Activated CD4-positive, alpha-beta T cell treated with anti-CD3 and anti-CD28 coated beads for 36 hours (primary cell): Measurements from ENCODE around the gene REEP1. TPM values are rescaled to one million over a fixed set of nuclear protein-coding genes. Genes with fewer than 3 reads are reported as not detected.

ENCODE experiments used
- ATAC-seq: fragments of 200-7000 bp; cut with Tn5 transposase; one replicate; pipeline ENCODE4 v1.10.0; 2021; ENCODE audit warnings: mild to moderate bottlenecking, moderate library complexity
- CTCF ChIA-PET: fragments of 350-600 bp; sonication (Branson Sonifier 250); formaldehyde crosslinking; loops from one replicate; lab custom pipeline; 2021; ENCODE audit warnings: antibody characterized with exemption; lab: Charles Lee
- POLR2A ChIA-PET: fragments of 350-600 bp; sonication (Branson Sonifier 250); formaldehyde crosslinking; loops from one replicate; lab custom pipeline; 2021; ENCODE audit warnings: antibody characterized with exemption, inconsistent platforms; lab: Charles Lee
- DNase-seq: peaks from one replicate; pipeline ENCODE4 v3.0.0-alpha.2; 2020
- H3K27ac Mint-ChIP-seq: one replicate; pipeline ENCODE4 v1.8.0; 2021; ENCODE audit warnings: mixed read lengths
- H3K27me3 Mint-ChIP-seq: one replicate; pipeline ENCODE4 v1.8.0; 2021; ENCODE audit warnings: mixed read lengths
- H3K36me3 Mint-ChIP-seq: one replicate; pipeline ENCODE4 v1.8.0; 2021; ENCODE audit warnings: low read depth, mixed read lengths
- H3K4me1 Mint-ChIP-seq: one replicate; pipeline ENCODE4 v1.8.0; 2021; ENCODE audit warnings: mixed read lengths
- H3K4me3 Mint-ChIP-seq: one replicate; pipeline ENCODE4 v1.8.0; 2021; ENCODE audit warnings: mild to moderate bottlenecking, moderate library complexity, mixed read lengths
- H3K9me3 Mint-ChIP-seq: one replicate; pipeline ENCODE4 v1.8.0; 2021; ENCODE audit warnings: low read depth, mixed read lengths
- intact Hi-C, 2 experiments: fragments of 100-400 bp; cut with DNase I in 1 of 2; cut with micrococcal nuclease in 1 of 2; formaldehyde crosslinking; loops; one replicate each; pipeline versions ENCODE4 v1.14.2 to v1.15.1; 2022 to 2024; cut with DNase I, micrococcal nuclease
- total RNA-seq, 2 experiments: library from RNA; stranded (reverse); gene quantifications; one replicate each; pipeline ENCODE4 v1.2.3, GENCODE V29; 2021

REEP1 gene
- total RNA-seq, 2 experiments from 2014 or later = 0.19 to 0.30 TPM

DNA sequence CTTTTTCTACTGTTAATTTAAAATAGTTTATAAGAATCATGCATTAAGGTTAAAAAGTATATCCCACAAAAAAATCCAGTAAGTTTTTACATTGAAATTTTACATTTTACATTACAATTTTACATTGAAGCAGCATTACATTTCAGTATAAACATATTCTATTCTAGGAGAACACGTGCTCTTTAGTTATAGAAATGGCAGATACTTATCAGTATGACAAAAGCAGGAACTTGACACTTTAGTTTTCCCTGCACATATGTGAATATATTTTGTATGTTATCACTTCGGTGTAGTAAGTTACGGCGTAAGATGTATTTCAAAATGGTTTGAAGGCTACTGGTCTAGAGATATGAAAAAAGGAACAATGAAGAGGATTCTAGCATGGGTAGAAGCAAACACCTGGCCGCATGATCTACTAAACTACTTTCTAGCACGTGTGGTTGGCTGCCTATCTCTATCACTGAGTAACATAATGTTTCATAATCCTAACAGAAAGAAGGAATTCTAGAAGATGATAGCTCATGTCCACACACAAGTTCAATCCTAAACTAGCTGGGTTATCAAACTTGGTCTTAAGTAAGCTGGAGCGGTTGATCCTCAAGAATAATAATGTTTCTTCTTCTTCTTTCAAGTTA, 147.5 kb downstream of the REEP1 start:
- H3K4me1 Mint-ChIP-seq = peaks cover 84% of the 10 kb centered on the region
- no peaks in the 10 kb centered on the region for H3K27me3 Mint-ChIP-seq
- H3K4me3 Mint-ChIP-seq = no peak overlapping the region
- no peak for DNase-seq
- ChIA-PET CTCF (interaction anchor here (0.7 kb wide), 1 partner anchor 220 kb away, joined by 4 read pairs; no protein-coding TSS in a partner anchor), POLR2A (interaction anchor here (0.5 kb wide), 1 partner anchor 546 kb away, joined by 3 read pairs; no protein-coding TSS in a partner anchor)
- no peaks in the 10 kb centered on the region for H3K9me3 Mint-ChIP-seq
- H3K27ac Mint-ChIP-seq = no peak overlapping the region
- ATAC-seq = no peak
- intact Hi-C loops = loop anchor here (10.0 kb wide), 3 partner anchors 305 to 835 kb away; partner anchors contain the start of genes CAPG (in 1 of the 2), ELMOD3 (in 1 of the 2), RETSAT (in 1 of the 2) and SH2D6 (in 1 of the 2)
- H3K36me3 Mint-ChIP-seq = peaks cover 64% of the 10 kb centered on the region

- H3K4me1 Mint-ChIP-seq = peaks cover 81% of the 10 kb centered on the region
- POLR2A ChIA-PET = interaction anchor here (0.6 kb wide), 1 partner anchor 83 kb away, joined by 5 read pairs; no protein-coding TSS in a partner anchor
- peaks cover 50% of the 10 kb centered on the region for H3K36me3 Mint-ChIP-seq
- no peaks in the 10 kb centered on the region for H3K27me3 Mint-ChIP-seq
- intact Hi-C loops = no loop called here
- H3K4me3 Mint-ChIP-seq = no peak overlapping the region
- DNase-seq = peak; percentile 31
- ATAC-seq = peak; percentile 71
- H3K9me3 Mint-ChIP-seq = no peaks in the 10 kb centered on the region
- H3K27ac Mint-ChIP-seq = peak overlapping the region; percentile 94
- CTCF ChIA-PET = interaction anchor here (1.1 to 1.4 kb wide), 2 partner anchors 10 to 35 kb away, joined by 4 to 5 read pairs; no protein-coding TSS in a partner anchor
Measured at GRCh38 chr2:86186431-86186830, 151.0 kb downstream of the REEP1 start.

- ATAC-seq (peak; percentile 53), DNase-seq (no peak)
- H3K27ac Mint-ChIP-seq = peak overlapping the region; percentile 94
- H3K4me3 Mint-ChIP-seq = peak overlapping the region; percentile 61
- no peaks in the 10 kb centered on the region for H3K9me3 Mint-ChIP-seq
- ChIA-PET CTCF (interaction anchor here (1.0 to 1.5 kb wide), 3 partner anchors 9 to 186 kb away, joined by 3 to 10 read pairs (median 5); partner anchors contain the start of gene IMMT), POLR2A (interaction anchor here (0.6 to 1.6 kb wide), 2 partner anchors 8 to 698 kb away, joined by 4 to 5 read pairs; no protein-coding TSS in a partner anchor)
- H3K36me3 Mint-ChIP-seq = peaks cover 43% of the 10 kb centered on the region
- intact Hi-C loops = loop anchor here in 1 of 2 experiments (2.0 kb wide), 1 partner anchor 79 kb away; the partner anchor contains the start of gene PTCD3
- H3K27me3 Mint-ChIP-seq = no peaks in the 10 kb centered on the region
- peaks cover 73% of the 10 kb centered on the region for H3K4me1 Mint-ChIP-seq
Measured at GRCh38 chr2:86185517-86186212, 151.8 kb downstream of the REEP1 start.

- no peaks in the 10 kb centered on the region for H3K9me3 Mint-ChIP-seq
- ATAC-seq = no peak
- peaks cover 50% of the 10 kb centered on the region for H3K36me3 Mint-ChIP-seq
- DNase-seq = no peak
- ChIA-PET POLR2A (interaction anchor here (0.9 kb wide), 1 partner anchor 62 kb away, joined by 3 read pairs; no protein-coding TSS in a partner anchor), CTCF (interaction anchor here (0.6 to 1.0 kb wide), 2 partner anchors 192 to 469 kb away, joined by 3 to 4 read pairs; no protein-coding TSS in a partner anchor)
- H3K27ac Mint-ChIP-seq = no peak overlapping the region
- intact Hi-C loops = no loop called here
- H3K4me1 Mint-ChIP-seq = peaks cover 4% of the 10 kb centered on the region
- no peaks in the 10 kb centered on the region for H3K27me3 Mint-ChIP-seq
- H3K4me3 Mint-ChIP-seq = no peak overlapping the region
Measured at GRCh38 chr2:86176597-86176996, 160.8 kb downstream of the REEP1 start.

DNA sequence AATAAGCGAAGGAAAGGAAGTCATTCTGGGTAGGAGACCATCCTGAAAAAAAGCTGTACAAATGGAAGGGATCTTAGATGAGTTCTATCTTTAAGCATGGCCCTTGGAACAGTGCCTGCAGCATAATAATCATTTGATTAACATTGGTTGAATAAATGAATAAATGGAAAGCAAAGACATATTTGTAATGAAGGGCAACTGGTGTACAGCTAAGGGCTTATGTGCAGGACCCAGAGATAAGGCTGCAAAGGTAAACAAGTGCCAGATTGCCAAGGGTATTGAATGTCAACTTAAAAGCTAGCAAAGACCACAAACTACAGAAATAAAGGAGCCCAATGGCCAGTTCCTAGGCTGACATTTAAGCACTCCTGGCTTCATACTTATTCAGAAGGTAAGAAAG, 161.6 kb downstream of the REEP1 start:
- Mint-ChIP-seq H3K27me3 (no peaks in the 10 kb centered on the region), H3K27ac (no peak overlapping the region), H3K36me3 (peaks cover 55% of the 10 kb centered on the region), H3K4me3 (no peak overlapping the region), H3K4me1 (peaks cover 4% of the 10 kb centered on the region), H3K9me3 (no peaks in the 10 kb centered on the region)
- DNase-seq (no peak), ATAC-seq (no peak)
- CTCF ChIA-PET = interaction anchor here (0.5 to 0.6 kb wide), 2 partner anchors 193 to 340 kb away, joined by 4 read pairs; no protein-coding TSS in a partner anchor
- POLR2A ChIA-PET = interaction anchor here (0.9 kb wide), 1 partner anchor 61 kb away, joined by 3 read pairs; no protein-coding TSS in a partner anchor
- intact Hi-C loops = no loop called here

DNA sequence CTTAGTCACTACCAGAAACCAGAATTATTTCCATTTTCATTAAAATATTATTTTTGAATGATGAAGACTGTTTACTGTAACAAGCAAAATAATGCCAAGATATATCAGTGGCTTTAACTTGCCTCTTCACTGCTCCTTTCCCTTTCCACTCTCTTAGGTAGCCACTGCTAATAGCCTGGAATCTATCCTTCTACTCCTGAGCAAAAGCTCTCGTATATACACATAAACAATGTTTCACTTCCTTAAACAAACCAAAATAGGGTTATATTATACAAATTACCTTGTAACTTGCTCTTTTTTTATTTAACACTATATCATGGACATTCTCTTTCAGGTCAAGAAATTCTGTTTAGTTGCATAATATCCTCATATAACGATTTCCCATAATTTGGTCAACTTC, 163.0 kb downstream of the REEP1 start:
- intact Hi-C loops = no loop called here
- ChIA-PET POLR2A (no interaction called here), CTCF (no interaction called here)
- Mint-ChIP-seq H3K4me1 (peaks cover 4% of the 10 kb centered on the region), H3K27ac (no peak overlapping the region), H3K9me3 (no peaks in the 10 kb centered on the region), H3K36me3 (peaks cover 57% of the 10 kb centered on the region), H3K27me3 (no peaks in the 10 kb centered on the region), H3K4me3 (no peak overlapping the region)
- DNase-seq (no peak), ATAC-seq (no peak)

DNA sequence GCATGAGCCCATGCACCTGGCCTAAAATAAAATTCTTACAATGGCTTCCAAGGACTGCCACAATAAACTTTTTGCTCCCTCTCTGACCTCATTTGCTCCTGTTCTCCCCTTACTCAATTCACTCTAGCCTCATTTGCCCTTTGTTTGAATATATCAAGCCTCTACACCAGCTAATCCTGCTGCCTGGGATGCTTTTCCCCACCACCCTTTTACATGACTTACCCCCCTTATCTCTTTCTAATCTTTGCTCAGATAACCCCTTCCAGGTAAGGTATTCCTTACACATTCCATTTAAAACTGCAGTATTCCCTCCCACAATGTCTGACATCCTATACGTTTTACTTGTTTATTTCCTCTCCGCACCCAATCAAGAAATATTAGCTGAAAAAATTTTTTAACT, 164.8 kb downstream of the REEP1 start:
- peaks cover 4% of the 10 kb centered on the region for H3K4me1 Mint-ChIP-seq
- peaks cover 60% of the 10 kb centered on the region for H3K36me3 Mint-ChIP-seq
- H3K9me3 Mint-ChIP-seq = no peaks in the 10 kb centered on the region
- ChIA-PET POLR2A (interaction anchor here (0.6 kb wide), 1 partner anchor 13 kb away, joined by 3 read pairs; no protein-coding TSS in a partner anchor), CTCF (interaction anchor here (0.6 kb wide), 1 partner anchor 25 kb away, joined by 3 read pairs; no protein-coding TSS in a partner anchor)
- DNase-seq = no peak
- H3K4me3 Mint-ChIP-seq = no peak overlapping the region
- ATAC-seq = no peak
- no peak overlapping the region for H3K27ac Mint-ChIP-seq
- intact Hi-C loops = no loop called here
- H3K27me3 Mint-ChIP-seq = no peaks in the 10 kb centered on the region

DNA sequence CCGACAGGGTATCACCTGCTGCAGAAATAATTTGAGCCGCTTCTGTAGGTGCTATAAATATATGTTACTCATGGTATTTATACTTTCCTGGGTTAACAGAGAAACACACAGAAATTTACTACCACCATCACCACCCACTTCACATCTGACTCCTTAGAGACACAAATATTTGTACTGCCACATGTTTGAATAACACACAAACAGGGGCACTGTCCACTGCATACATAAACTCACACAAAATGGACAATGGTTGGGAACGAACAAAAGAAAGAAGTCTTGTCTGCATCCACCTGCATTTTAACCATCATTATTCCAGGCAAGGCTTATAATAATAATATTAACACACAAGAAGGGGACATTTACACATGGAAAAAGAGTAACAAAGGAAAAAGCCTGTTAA, 166.1 kb downstream of the REEP1 start:
- ChIA-PET POLR2A (no interaction called here), CTCF (interaction anchor here (0.8 kb wide), 1 partner anchor 201 kb away, joined by 3 read pairs; no protein-coding TSS in a partner anchor)
- ATAC-seq (no peak), DNase-seq (no peak)
- Mint-ChIP-seq H3K36me3 (peaks cover 56% of the 10 kb centered on the region), H3K27ac (peak overlapping the region; percentile 61), H3K4me1 (peaks cover 4% of the 10 kb centered on the region), H3K4me3 (no peak overlapping the region), H3K9me3 (no peaks in the 10 kb centered on the region), H3K27me3 (no peaks in the 10 kb centered on the region)
- intact Hi-C loops = no loop called here

- intact Hi-C loops = no loop called here
- peaks cover under 1% of the 10 kb centered on the region for H3K4me1 Mint-ChIP-seq
Measured at GRCh38 chr2:86170449-86170848, 167.0 kb downstream of the REEP1 start.

More at GRCh38 chr2:86170449-86170848, 167.0 kb downstream of the REEP1 start:
- ATAC-seq (no peak), DNase-seq (no peak)
- Mint-ChIP-seq H3K4me3 (no peak overlapping the region), H3K27ac (no peak overlapping the region), H3K9me3 (no peaks in the 10 kb centered on the region), H3K36me3 (peaks cover 54% of the 10 kb centered on the region), H3K27me3 (no peaks in the 10 kb centered on the region)
- ChIA-PET POLR2A (no interaction called here), CTCF (interaction anchor here (0.6 to 0.9 kb wide), 2 partner anchors 83 to 780 kb away, joined by 3 read pairs; no protein-coding TSS in a partner anchor)
